Mononuclear cell (primary cell): ENCODE results near the gene GLIS1. TPM values are rescaled to one million over a fixed set of nuclear protein-coding genes. Genes with fewer than 3 reads are reported as not detected.

Experiments
- H3K27me3 ChIP-seq: 2 replicates; pipeline ENCODE4 v1.6.0; 2011; ENCODE audit warnings: low read length, control low read depth; ENCODE audit not compliant: insufficient read depth
- H3K4me1 ChIP-seq: 2 replicates; pipeline ENCODE4 v1.5.1; 2011; ENCODE audit warnings: mild to moderate bottlenecking, low read length, control low read depth; ENCODE audit not compliant: insufficient read depth
- H3K4me3 ChIP-seq: 2 replicates; pipeline ENCODE4 v1.5.1; 2011; ENCODE audit warnings: mild to moderate bottlenecking, low read length, moderate library complexity
- H3K9me3 ChIP-seq: 2 replicates; pipeline ENCODE4 v1.5.1; 2011; ENCODE audit warnings: low read depth, mild to moderate bottlenecking, control low read depth, low read length
- total RNA-seq: library from RNA; depleted of rRNA; stranded (reverse); fragments of >200 nt; gene quantifications from one replicate; pipeline ENCODE4 v1.2.3, GENCODE V29; 2012

GLIS1 gene
- total RNA-seq, 1 donor: not detected

- H3K27me3 ChIP-seq: no peaks in the 10 kb centered on the region
These were observed 15.7 kb upstream of the GLIS1 start for GRCh38 chr1:53754484-53755312.

GRCh38 chr1:53752281-53752680, 13.3 kb upstream of the GLIS1 start:
- no peaks in the 10 kb centered on the region for H3K4me1 ChIP-seq
- H3K9me3 ChIP-seq: no peaks in the 10 kb centered on the region
- no peak overlapping the region for H3K4me3 ChIP-seq
- H3K27me3 ChIP-seq: no peaks in the 10 kb centered on the region

More at GRCh38 chr1:53754484-53755312, 15.7 kb upstream of the GLIS1 start:
- no peaks in the 10 kb centered on the region for H3K9me3 ChIP-seq
- H3K4me1 ChIP-seq: no peaks in the 10 kb centered on the region
- H3K4me3 ChIP-seq: no peak overlapping the region

DNA sequence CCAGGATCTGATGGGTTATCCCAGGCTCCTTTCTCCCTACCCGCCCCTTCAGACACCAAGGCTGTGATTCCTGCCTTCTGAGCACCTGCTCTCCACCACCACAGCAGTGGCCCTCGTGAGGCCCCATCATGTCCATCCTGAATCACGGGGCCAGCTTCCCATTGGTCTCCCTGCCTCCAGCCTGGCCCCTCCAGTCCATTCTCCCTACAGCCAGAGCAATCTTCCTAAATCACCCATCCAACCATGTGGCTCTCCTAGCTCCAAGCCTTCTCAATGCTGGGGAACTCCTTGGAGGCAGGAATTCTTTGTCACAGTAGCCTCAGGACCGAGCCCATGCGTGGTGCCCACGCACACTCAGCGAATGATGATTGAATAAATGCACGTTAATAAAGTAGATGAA, 8.9 kb upstream of the GLIS1 start:
- H3K27me3 ChIP-seq: peaks cover 7% of the 10 kb centered on the region
- no peaks in the 10 kb centered on the region for H3K9me3 ChIP-seq
- no peaks in the 10 kb centered on the region for H3K4me1 ChIP-seq
- no peak overlapping the region for H3K4me3 ChIP-seq

GRCh38 chr1:53740621-53741105, 1.7 kb upstream of the GLIS1 start:
- Histone ChIP-seq H3K9me3 (no peaks in the 10 kb centered on the region), H3K27me3 (peaks cover 59% of the 10 kb centered on the region), H3K4me3 (no peak overlapping the region), H3K4me1 (peaks cover 21% of the 10 kb centered on the region)

- Histone ChIP-seq H3K4me3 (peak overlapping the region; percentile 18), H3K9me3 (no peaks in the 10 kb centered on the region), H3K4me1 (peaks cover 21% of the 10 kb centered on the region), H3K27me3 (peaks cover 63% of the 10 kb centered on the region)
These were observed 507 bp downstream of the GLIS1 start for GRCh38 chr1:53738205-53739108.

DNA sequence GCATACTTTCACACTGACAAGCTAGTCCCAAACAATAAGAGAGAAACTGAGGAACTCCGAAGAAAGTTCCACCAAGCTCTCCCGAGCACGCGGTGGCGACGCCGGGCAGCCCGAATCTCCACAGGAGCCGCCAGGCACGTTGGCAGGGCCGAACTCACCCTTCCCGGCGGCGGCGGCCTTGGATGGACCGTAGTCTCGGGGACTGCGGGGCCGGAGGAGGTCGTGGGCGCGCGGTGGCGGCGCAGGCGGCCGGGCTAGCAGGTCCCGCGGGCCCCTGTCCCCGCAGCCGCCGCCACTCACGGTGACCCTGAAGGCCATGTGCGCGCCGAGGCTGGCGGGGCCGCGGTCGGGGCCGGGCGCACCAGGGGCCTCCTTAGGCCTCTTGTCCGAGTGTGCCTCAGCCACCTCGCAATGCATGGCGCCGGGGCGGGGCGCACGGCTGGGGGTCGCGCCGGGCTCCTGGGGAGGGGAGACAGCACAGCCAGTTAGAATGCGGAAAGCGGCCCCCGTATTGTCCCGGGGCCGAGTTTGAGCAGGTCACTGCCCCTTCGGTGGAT, 1.2 kb downstream of the GLIS1 start:
- Histone ChIP-seq H3K27me3 (peaks cover 56% of the 10 kb centered on the region), H3K4me1 (peaks cover 21% of the 10 kb centered on the region), H3K4me3 (no peak overlapping the region), H3K9me3 (no peaks in the 10 kb centered on the region)

DNA sequence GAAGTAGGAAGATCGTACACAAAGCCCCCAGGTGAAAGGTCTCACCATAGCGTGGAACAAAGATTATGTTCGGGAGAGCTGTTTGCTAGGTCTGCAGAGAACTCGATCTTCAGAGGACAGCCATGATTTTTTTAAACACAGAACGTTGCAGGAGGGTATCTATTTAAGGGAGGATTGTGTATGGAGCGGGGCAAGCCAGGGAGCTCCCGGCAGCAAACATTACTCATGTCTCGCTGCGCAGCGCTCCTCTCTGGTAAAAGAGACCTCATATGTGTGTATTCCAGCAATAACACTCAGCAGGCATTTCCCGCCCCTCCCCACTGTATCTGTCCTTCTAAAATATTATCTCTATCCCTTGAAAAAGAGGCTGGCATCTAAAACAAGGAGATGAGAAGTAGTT, 2.7 kb downstream of the GLIS1 start:
- Histone ChIP-seq H3K4me3 (no peak overlapping the region), H3K27me3 (peaks cover 48% of the 10 kb centered on the region), H3K4me1 (peaks cover 21% of the 10 kb centered on the region)

GRCh38 chr1:53735681-53736080, 3.3 kb downstream of the GLIS1 start:
- Histone ChIP-seq H3K4me3 (no peak overlapping the region), H3K9me3 (no peaks in the 10 kb centered on the region), H3K4me1 (peaks cover 21% of the 10 kb centered on the region), H3K27me3 (peaks cover 48% of the 10 kb centered on the region)

More for the DNA sequence above, 2.7 kb downstream of the GLIS1 start:
- no peaks in the 10 kb centered on the region for H3K9me3 ChIP-seq

DNA sequence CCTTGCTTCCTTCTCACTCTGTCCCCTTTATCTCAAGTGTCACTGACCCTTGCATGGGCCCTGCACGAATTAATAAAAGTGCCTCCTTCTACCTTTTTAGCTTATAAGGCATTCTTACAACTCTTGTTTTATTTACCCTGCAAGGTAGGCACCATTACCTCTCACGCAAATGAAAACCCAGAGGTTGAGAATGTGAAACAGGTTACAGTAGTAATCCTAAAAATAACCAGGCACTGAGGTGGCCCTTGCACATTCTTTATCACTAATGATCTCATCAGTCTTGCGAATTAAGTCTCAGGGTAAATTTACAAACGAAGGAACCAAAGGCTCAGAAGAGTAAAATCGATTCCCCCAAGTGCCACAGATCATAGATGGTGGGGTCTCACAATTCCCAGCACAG, 3.7 kb downstream of the GLIS1 start:
- peaks cover 21% of the 10 kb centered on the region for H3K4me1 ChIP-seq
- H3K27me3 ChIP-seq: peaks cover 44% of the 10 kb centered on the region
- H3K4me3 ChIP-seq: no peak overlapping the region
- H3K9me3 ChIP-seq: no peaks in the 10 kb centered on the region

DNA sequence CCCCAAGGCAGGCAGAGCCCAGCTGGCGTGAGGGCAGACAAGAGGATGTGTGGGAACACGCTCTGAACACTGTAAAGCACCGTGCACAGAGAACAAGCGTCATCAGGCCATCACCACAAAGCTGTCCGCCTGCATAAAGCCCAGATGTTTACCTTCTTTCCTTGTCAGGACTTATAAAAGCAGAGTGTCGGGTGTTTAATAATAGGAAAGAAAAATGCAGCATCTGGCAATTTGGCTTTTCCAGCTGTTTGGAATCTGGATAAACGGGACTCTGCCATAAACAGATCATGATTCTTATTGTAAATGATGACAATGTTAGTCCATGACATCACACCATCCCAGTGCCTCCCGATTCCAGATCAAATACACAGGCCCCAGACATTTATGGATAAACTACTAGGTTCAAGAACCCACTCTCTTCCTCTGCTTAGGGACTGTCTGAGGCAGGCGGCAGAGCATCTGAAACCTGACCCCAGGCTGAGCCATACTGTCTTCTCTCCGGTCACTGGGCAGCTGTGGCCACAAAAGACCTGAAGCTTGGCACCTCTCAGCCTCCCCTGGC, 4.2 kb downstream of the GLIS1 start:
- Histone ChIP-seq H3K27me3 (peaks cover 39% of the 10 kb centered on the region), H3K4me1 (peaks cover 19% of the 10 kb centered on the region), H3K4me3 (no peak overlapping the region), H3K9me3 (no peaks in the 10 kb centered on the region)

DNA sequence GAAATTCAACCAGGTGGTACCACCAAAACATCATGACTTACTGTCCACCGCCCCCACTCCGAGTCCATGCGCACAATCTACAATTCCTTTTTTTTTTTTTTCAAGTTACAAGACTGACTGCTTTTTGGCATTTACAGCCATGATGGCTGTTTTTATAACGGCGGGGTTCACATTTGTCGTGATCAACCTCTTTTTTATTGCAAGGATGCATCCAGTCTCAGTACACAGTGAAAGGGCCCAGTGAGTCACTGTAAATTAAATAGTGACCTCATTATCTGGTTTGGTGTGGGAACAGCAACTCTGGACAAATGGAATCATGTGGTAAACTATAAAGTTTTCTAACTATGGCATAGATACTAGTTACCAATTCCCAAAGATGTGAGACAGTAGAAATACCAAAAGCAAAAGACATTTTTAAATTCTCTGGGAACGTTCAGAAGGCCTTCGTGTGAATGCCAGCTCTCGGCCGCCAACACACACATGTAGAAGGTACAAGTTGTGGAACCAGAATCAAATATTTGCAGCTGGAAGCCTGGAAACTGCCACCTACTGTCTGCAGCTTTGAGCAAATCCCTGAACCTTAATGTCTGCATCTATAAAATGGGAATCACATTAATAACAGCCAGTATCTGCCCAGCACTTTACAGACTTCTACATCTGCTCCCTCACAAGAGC, 4.9 kb downstream of the GLIS1 start:
- peaks cover 35% of the 10 kb centered on the region for H3K27me3 ChIP-seq
- H3K4me3 ChIP-seq: no peak overlapping the region
- peaks cover 14% of the 10 kb centered on the region for H3K4me1 ChIP-seq
- H3K9me3 ChIP-seq: no peaks in the 10 kb centered on the region

GRCh38 chr1:53733447-53733931, 5.5 kb downstream of the GLIS1 start:
- Histone ChIP-seq H3K27me3 (peaks cover 32% of the 10 kb centered on the region), H3K9me3 (no peaks in the 10 kb centered on the region), H3K4me3 (no peak overlapping the region), H3K4me1 (peaks cover 11% of the 10 kb centered on the region)

- H3K27me3 ChIP-seq: peaks cover 26% of the 10 kb centered on the region
- H3K4me1 ChIP-seq: peaks cover 5% of the 10 kb centered on the region
- no peak overlapping the region for H3K4me3 ChIP-seq
- no peaks in the 10 kb centered on the region for H3K9me3 ChIP-seq
These were observed 6.0 kb downstream of the GLIS1 start for GRCh38 chr1:53732912-53733317.

DNA sequence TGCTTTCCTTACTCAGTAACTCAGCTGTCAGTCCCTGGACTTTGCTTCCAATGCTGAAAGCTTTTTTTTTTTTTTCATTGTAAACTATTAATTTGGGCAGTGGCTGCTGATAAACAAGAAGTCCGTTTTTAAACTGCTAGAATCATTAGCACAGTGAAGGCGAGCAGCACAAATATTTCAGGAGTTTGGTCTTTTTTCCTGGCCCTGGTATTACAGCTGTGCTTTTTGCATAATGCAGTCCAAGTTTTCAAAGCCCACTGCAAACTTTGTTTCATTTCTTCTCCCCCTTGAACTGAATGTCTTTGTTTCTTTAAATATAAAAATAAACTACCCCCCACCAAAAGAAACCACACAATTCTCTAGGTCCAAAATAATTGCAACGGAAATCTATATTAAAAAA, 6.6 kb downstream of the GLIS1 start:
- H3K9me3 ChIP-seq: no peaks in the 10 kb centered on the region
- peaks cover 22% of the 10 kb centered on the region for H3K27me3 ChIP-seq
- H3K4me1 ChIP-seq: no peaks in the 10 kb centered on the region
- no peak overlapping the region for H3K4me3 ChIP-seq
